Skeletal muscle cell (primary cell): ENCODE results near the gene RMND1.
"Not testable (repeated sequence)": the region's sequence is repeated elsewhere in the genome, so short reads cannot be mapped to it uniquely, and the experiment has no call there.

Experiments
- DNase-seq: peaks from one replicate; pipeline ENCODE4 v3.0.0-alpha.2; 2010; ENCODE audit warnings: low read depth
- H3K4me3 ChIP-seq: 2 replicates; pipeline ENCODE4 v1.5.1; 2011; ENCODE audit warnings: low read depth, mild to moderate bottlenecking, control low read depth, low read length, moderate library complexity

RMND1 gene

DNA sequence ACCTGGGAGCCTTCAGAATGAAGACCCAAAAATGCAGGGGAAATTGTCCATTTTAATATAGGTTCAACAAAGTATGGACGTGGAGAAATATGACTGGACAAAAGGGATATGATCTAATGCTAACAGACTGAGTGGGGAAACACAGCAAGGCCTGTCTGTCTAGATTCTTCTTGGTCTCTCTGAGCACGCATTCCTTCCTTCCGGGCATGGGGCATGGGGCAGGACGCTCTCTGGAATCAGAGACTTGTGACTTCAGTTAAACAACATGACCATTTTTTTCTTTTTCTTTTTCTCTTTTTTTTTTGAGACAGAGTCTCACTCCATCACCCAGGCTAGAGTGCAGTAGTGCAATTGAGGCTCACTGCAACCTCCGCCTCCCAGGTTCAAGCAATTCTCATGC, 92.4 kb downstream of the RMND1 start:
- no peak overlapping the region for H3K4me3 ChIP-seq
- no peak for DNase-seq

DNA sequence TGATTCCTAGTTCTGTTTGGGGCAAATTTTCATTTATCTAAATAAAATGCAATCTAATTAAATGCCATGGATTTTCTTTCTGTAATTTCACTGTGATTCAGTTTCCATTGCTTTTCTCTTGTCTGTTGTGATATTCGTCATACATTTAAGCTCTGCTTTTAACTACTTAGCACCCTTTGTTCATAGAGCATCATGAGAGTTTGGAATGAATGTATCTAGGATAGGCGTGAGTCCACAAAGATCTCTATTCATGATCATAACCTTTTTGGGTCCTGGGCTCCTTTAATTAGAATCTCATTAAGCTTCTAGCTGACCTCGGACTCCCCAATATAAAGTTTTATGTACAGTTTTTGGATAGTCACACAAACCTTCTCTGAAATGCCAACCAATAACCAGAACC, 93.5 kb downstream of the RMND1 start:
- H3K4me3 ChIP-seq: no peak overlapping the region
- DNase-seq: no peak

DNA sequence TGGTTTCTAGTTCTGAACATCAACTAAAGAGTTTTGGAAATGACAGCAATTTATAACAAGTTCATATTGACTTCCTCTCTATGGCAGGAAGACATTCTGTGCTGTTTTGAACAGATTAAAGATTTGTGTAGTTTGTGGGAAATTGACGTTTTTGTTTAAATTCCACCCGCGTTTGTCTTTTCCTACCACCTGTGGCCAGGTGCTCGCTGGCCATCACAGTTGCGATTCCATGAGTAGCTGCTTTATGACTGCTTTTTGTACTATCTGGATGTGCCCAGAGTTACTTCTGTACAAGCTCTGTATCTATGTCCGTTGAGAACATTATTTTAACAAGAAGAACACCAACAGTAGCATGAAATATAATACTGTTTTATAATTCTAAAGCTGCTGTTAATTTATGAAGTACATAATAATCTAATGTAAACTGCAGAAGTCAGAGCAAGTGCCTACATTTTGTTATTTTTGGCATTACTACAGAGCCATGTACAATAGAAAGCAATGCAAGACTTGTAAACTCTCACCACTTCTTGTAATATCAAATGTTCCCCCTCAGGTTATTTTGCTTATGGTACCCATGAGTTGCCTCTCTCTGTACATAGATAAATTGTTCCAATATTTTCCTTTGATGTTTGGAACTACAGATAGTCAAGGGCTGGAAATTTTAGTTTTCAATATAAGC, 94.0 kb downstream of the RMND1 start:
- no peak overlapping the region for H3K4me3 ChIP-seq
- no peak for DNase-seq

GRCh38 chr6:151356983-151357382, 94.9 kb downstream of the RMND1 start:
- not testable (repeated sequence) for DNase-seq, H3K4me3 ChIP-seq
